ENCODE data around the gene SYK.
"Not testable (repeated sequence)": the region's sequence is repeated elsewhere in the genome, so short reads cannot be mapped to it uniquely, and the experiment has no call there.

SYK gene

GRCh38 chr9:90883661-90884060 is 82.0 kb downstream of the SYK start:
- no peak for DNase-seq

DNA sequence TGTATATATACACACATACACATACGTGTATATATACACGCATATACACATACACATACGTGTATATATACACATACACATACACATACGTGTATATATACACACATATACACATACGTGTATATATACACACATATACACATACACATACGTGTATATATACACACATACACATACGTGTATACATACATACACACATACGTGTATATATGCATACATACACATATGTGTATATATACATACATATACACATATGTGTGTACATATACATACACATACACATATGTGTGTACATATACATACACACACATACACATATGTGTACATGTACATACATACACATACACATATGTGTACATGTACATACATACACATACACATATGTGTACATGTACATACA is 82.6 kb downstream of the SYK start:
- no peak for DNase-seq

- not testable (repeated sequence) for DNase-seq
Observed at GRCh38 chr9:90886868-90887267, 85.2 kb downstream of the SYK start.

GRCh38 chr9:90888941-90889340 is 87.3 kb downstream of the SYK start:
- no peak for DNase-seq

DNA sequence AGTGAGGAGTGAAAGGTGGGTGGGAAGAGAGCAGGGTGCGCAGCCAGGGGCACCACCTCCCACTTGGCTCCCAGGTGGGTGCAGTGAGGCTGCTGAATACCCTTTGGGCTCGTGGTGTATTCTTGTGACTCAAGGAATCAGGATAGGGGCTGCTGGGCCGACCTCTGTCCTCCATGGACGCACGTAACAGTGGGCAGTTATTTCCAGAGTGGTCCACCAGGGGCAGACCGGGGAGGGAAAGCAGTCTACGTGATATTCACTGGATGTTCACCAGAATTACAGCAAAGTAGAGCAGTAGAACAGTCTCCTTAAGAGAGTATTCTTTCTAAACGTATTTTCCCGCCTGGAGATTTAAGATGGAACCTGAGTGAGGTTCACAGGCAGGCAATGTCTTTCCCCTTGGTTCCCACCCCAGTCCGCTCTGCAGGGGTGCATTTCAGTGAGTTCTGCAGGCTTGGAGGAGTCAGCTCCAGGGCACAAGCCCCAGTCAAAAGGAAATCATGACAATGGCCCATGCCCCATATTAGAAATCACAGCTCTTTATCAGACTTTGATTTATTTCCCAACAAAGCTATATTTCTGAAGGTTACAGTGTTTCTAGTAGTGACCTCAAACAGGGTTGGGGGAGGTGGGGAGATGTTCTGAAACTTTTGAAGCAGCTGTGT is 88.7 kb downstream of the SYK start:
- DNase-seq: no peak

DNA sequence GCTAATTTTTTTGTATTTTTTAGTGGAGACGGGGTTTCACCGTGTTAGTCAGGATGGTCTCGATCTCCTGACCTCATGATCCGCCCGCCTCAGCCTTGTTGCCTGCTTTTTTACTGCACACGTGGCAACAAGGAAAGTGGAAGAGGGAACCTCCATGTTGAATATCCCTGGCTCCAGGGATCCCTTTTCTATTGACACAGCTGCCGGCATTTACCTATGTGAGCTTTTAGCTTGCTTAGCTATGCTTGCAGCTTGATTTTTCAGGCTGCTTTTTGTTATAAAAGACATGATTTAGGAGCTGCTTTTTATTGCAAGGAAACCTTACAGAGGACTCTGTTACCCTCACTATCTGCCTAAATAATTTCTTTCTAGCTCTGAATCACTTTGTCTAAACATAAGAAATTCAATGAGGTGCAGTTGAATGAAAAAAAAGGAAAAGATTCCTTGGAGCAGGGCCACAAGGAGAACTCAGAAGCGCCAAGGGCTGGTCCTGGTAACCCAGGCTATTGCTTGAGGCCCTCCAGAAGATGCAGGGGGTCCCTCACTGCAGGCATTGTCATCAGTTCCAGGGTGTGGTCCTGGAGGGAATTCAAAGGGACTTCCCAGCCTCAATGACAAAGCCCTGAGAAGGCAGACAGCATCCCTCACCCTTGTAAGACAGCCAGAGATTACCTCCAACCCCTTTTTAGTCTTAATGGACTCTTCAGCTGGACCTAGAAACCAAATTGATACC is 89.9 kb downstream of the SYK start:
- DNase-seq: peak; percentile 82

DNA sequence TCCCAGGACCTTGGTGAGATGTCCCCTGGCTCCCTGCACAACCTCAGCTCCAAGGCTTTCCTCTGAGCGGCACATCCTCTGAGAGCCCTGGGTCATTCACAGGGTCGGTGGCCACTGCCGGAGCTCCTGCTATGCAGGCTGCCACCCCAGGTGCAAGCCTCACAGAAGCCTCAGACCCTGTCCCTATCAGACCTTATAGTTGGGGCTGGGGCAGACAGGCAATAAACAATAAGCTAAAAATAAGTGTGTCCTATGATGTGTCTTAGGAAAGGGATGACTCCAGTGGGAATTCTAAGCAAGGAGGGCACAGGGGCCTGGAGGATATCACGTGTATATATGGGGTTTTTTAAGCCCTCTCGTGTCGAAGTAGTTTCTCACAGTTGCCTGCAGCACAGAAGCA is 91.3 kb downstream of the SYK start:
- DNase-seq: no peak

DNA sequence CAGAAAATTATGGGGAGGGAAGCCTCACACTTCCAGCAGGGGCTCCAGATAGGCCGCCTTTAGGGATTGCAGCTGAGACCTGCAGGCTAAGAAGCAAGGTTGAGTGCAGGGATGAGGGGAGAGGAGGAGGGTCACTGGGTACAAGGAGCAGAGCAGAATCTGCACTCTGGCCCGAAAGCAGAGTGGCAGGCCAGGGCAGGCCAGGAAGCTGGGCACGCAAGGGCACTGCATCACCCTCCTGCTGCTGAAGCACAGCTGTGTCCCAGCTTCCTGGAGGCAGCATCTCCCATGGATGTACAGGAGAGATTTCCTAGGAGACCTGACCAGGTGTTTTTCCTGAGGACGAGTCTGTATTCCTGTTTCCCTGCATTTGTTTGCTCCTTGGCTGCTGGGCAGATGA is 92.1 kb downstream of the SYK start:
- no peak for DNase-seq

DNA sequence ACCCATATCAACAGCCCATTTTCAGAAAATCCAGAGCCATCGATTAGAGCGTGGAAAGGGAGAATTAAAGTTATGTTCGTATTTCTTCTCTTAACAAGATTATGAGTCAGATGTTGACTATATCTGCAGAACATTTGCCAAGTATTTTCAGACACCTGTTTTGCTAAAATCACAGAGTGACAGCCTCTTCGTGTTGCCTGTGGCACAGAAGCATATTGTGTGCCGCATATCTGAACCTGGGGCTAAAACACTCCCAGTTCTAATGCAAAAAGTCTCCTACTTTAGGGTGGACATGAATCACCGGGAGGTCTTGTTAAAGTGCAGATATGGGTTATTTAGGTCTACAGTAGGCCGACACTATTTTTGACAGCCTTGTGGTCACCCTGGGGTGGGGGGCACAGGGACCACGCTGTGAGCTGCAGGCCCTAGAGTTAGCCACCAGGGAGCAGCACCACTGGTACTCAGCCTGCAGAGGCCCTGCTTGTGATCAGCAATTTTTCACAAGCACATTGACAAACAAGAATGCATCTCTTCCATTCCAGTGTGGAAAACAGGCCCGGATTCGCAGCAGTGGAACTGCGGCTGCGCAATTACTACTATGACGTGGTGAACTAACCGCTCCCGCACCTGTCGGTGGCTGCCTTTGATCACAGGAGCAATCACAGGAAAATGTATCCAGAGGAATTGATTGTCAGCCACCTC is 93.5 kb downstream of the SYK start:
- no peak for DNase-seq

DNA sequence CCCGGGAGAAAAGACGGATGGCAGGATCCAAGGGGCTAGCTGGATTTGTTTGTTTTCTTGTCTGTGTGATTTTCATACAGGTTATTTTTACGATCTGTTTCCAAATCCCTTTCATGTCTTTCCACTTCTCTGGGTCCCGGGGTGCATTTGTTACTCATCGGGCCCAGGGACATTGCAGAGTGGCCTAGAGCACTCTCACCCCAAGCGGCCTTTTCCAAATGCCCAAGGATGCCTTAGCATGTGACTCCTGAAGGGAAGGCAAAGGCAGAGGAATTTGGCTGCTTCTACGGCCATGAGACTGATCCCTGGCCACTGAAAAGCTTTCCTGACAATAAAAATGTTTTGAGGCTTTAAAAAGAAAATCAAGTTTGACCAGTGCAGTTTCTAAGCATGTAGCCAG is 94.2 kb downstream of the SYK start:
- DNase-seq: no peak

DNA sequence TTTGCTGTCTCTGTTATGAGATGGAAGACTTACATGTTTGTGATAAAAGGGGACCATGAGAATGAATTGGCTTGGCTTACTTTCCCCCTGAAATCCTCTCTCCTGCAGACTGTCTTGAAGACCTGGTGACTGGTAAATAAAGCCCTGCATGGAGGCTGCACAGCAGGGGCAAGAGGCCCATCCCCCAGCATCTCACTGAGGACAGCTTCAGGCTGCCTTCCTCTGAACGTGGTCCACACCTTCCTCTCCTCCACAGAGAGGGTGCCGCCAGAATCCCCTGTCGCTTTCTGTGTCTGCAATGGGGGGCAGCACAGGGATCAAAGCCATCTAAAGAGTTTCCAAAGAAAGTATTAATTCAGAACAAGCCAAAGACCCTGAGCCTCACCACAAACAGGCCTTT is 94.6 kb downstream of the SYK start:
- DNase-seq: no peak

GRCh38 chr9:90898228-90898627 is 96.6 kb downstream of the SYK start:
- DNase-seq: no peak

DNA sequence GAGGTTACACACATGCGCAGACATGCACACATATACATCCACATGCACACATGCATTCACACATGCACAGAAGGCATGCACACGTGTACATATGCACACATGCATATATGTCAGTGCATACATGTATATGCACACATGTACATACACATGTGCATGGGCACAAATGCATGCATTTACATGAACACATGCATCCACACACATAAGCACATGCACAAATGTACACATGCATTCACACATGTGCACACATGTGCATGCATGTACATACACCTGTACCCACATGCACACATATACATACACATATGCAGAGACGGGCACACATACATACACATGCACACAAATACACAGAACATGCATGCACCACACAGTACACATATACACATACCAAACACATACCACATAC is 97.7 kb downstream of the SYK start:
- DNase-seq: no peak

DNA sequence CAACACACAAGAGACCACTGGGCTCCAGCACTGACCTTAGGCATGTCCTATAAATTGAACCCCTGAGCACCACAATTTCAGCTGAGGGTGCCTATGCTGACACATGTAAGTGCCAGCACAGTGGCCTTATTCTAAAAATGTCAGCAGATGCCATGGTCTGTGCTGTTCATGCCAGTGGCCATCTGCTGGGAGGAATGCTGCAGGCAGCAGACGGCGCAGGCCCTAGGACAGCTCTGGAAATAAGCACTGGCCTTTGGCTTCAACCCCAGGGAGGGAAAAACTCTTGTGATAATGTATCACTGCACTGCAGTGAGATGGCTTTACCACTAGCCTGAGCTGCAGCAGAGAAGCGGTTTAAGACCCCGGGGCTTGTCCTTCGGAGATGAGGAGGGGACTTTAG is 98.5 kb downstream of the SYK start:
- DNase-seq: no peak

DNA sequence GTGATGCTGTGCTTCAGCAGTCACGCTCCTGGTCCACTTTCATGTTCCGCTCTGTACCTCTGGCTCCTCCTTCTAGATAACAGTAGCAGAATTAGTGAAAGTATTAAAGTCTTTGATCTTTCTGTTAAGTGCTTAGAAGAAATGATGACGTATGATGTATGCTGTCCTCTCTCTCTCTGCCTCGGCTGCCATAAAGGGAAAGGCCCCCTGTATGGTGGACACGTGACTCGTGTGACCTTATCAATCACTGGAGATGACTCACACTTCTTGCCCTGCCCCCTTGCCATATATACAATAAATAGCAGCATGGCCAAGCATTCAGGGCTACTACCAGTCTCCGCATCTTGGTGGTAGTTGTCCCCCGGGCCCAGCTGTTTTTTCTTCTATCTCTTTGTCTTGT is 100.3 kb downstream of the SYK start:
- DNase-seq: no peak

- no peak for DNase-seq
Observed at GRCh38 chr9:90903766-90904424, 102.3 kb downstream of the SYK start.

- peak; percentile 18 for DNase-seq
Observed at GRCh38 chr9:90904706-90905478, 103.3 kb downstream of the SYK start.

DNA sequence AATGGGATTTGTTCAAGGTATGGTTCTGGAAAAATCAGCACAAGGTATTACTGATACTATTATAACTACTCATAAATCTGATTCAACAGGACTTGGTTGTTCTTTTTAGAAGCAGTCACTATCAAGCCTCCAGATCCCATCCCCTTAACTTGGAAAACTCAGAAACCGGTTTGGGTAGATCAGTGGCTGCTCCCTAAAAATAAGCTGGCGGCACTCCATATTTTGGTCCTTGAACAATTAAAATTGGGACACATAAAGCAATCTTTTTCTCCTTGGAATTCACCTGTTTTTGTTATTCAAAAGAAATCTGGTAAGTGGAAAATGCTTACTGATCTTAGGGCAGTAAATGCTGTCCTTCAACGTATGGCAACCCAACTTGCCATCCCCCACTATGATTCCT is 104.2 kb downstream of the SYK start:
- no peak for DNase-seq

DNA sequence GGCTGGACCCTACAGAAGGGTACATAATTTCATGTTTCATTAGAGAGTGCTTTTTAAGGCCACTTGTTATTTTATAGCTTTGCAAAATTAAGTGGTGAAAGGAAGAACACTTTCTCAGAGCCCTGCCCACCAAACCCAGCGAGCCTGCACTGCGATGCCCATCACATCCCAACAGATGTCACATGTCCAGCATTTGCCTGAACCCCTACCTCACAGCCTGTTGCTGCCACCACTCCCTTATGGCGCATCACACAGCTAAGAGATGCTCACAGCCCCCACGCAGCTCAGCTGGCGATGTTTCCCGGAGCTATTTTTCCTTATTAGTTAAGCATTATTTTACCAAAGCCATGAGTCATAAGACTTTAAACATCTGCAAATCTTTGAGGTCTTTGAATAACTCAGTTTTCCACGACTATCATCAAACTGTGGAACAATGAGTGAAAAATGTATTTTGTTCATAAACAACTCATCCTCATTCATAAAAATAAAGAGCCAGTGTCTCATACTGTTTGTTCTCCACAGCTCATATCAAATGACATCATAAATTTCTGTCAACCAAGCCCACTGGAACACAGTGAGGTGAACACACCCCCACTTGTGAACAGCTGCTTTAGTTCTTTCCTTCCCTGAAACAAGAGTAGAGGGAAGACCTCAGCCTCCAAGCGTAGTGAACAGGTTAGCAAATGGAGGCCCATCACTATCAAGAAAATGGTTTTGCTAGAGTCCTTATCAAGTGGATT is 104.9 kb downstream of the SYK start:
- no peak for DNase-seq

DNA sequence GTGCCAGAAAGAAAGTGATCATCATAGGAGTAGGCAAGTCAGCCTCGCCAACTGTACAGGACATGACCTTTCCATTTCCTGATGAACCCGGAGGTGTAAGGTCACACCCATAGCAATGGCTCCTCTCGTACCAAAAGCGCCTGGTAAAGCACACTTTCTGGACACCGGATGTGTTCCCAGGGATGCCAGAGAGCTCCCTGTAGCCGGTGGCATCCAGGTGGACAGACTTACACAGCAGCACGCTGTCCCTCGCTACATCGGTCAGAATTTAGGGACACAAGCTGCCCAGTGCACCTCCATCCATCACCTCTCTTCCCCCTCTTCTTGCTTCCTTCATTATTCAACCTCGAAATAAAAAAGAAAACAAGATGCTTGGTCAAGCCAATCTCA is 105.4 kb downstream of the SYK start:
- DNase-seq: no peak

DNA sequence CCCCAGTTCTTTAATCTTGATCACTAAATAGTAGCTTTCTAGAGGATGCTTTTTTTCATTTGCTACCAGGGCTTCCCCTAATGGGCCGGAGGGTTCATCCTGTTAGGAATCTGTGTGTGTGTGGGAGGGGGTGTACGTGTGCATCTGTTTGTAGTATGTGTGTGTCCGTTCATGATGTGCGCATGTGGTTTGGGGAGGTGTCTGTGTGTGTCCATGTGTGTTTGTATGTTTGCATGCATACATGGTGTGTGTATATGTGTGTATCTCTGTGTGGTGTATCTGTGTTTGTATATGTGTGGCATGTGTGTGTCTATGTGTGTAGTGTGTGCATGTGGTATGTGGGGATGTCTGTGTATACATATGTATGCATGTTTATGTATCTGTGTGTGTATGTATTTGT is 106.2 kb downstream of the SYK start:
- DNase-seq: no peak

DNA sequence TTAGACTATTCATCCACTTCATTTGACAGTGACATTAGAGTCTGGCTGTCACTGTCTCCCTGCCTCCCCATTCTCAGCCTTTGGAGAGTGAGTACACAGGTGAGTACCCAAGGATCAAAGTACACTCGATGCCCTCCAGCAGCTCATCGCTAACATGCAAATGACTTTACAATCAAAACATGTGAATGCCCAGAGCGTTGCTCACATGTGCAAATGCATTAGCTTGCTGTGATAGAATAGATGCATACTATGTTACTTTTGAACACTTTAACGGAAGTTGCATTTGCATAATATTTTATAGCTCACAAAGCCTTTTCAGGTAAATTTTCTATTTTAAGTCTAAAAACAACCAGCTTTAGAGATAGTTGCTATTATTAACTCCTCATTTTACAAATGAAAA is 107.6 kb downstream of the SYK start:
- no peak for DNase-seq

All from NCI-H1092 treated with DMSO at 0.1 percent for 48 hours (cell line).